IMR-90 (cell line): Measurements from ENCODE around the gene USP54.

Experiments used
- BHLHE40 ChIP-seq: fragments of 150-350 bp; IDR thresholded peaks from 2 replicates; pipeline ENCODE4 v1.6.1; 2016; ENCODE audit warnings: mild to moderate bottlenecking, low read depth, low read length
- CEBPB ChIP-seq: IDR thresholded peaks from 2 replicates; pipeline ENCODE4 v1.6.1; 2012; ENCODE audit warnings: low read depth, low read length, improper control_type of control experiment
- FOS ChIP-seq: fragments of 150-350 bp; IDR thresholded peaks from 2 replicates; pipeline ENCODE4 v1.6.1; 2016; ENCODE audit warnings: low read depth, low read length
- MXI1 ChIP-seq: IDR thresholded peaks from 2 replicates; pipeline ENCODE4 v1.6.1; 2012; ENCODE audit warnings: low read depth, mild to moderate bottlenecking, low read length, moderate library complexity, borderline replicate concordance
- NFE2L2 ChIP-seq: fragments of 150-350 bp; IDR thresholded peaks from 2 replicates; pipeline ENCODE4 v1.6.1; 2016; ENCODE audit warnings: low read depth, mild to moderate bottlenecking, low read length
- POLR2A ChIP-seq: IDR thresholded peaks from 2 replicates; pipeline ENCODE4 v1.6.1; 2012; ENCODE audit warnings: mild to moderate bottlenecking, low read depth, low read length
- RAD21 ChIP-seq: IDR thresholded peaks from 2 replicates; pipeline ENCODE4 v1.6.1; 2012; ENCODE audit warnings: low read length, improper control_type of control experiment
- RFX5 ChIP-seq: IDR thresholded peaks from 2 replicates; pipeline ENCODE4 v1.8.0; 2012; ENCODE audit warnings: low read depth, mild to moderate bottlenecking, low read length, moderate library complexity
- SMC3 ChIP-seq: fragments of 150-350 bp; IDR thresholded peaks from 2 replicates; pipeline ENCODE4 v1.6.1; 2016; ENCODE audit warnings: low read depth, mild to moderate bottlenecking, antibody characterized with exemption, low read length, moderate library complexity
- USF2 ChIP-seq: fragments of 150-350 bp; IDR thresholded peaks from 2 replicates; pipeline ENCODE4 v1.6.1; 2017; ENCODE audit warnings: mild to moderate bottlenecking, antibody characterized with exemption, low read length, low read depth
- TF ChIP-seq, protein P1 (sequence below): conservative IDR thresholded peaks from 2 replicates; pipeline ENCODE4 v1.5.1; 2012; ENCODE audit warnings: mild to moderate bottlenecking, low read depth, low read length, improper control_type of control experiment
- TF ChIP-seq, protein P2 (sequence below): fragments of 150-350 bp; IDR thresholded peaks from 2 replicates; pipeline ENCODE4 v1.6.1; 2016; ENCODE audit warnings: low read depth, mild to moderate bottlenecking, low read length, moderate library complexity, borderline replicate concordance

GRCh38 chr10:73625004-73625883, 34.1 kb upstream of the USP54 start:
- TF ChIP-seq NFE2L2 (no peak), MXI1 (no peak), RAD21 (no peak), USF2 (no peak), FOS (no peak), POLR2A (no peak), BHLHE40 (no peak), RFX5 (no peak), SMC3 (no peak), CEBPB (no peak)
- TF ChIP-seq, protein P1, sequence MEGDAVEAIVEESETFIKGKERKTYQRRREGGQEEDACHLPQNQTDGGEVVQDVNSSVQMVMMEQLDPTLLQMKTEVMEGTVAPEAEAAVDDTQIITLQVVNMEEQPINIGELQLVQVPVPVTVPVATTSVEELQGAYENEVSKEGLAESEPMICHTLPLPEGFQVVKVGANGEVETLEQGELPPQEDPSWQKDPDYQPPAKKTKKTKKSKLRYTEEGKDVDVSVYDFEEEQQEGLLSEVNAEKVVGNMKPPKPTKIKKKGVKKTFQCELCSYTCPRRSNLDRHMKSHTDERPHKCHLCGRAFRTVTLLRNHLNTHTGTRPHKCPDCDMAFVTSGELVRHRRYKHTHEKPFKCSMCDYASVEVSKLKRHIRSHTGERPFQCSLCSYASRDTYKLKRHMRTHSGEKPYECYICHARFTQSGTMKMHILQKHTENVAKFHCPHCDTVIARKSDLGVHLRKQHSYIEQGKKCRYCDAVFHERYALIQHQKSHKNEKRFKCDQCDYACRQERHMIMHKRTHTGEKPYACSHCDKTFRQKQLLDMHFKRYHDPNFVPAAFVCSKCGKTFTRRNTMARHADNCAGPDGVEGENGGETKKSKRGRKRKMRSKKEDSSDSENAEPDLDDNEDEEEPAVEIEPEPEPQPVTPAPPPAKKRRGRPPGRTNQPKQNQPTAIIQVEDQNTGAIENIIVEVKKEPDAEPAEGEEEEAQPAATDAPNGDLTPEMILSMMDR, result no peak
- TF ChIP-seq, protein P2, sequence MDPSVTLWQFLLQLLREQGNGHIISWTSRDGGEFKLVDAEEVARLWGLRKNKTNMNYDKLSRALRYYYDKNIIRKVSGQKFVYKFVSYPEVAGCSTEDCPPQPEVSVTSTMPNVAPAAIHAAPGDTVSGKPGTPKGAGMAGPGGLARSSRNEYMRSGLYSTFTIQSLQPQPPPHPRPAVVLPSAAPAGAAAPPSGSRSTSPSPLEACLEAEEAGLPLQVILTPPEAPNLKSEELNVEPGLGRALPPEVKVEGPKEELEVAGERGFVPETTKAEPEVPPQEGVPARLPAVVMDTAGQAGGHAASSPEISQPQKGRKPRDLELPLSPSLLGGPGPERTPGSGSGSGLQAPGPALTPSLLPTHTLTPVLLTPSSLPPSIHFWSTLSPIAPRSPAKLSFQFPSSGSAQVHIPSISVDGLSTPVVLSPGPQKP, result no peak
